BE2C (cell line): ENCODE results near the gene ATP8B3.

ENCODE experiments used
- DNase-seq: peaks from one replicate; pipeline ENCODE4 v3.0.0-alpha.2; 2020
- H3K27me3 ChIP-seq: fragments of 250-450 bp; sonication (Bioruptor Pico); 2 replicates; pipeline ENCODE4 v1.5.1; 2020; ENCODE audit warnings: mild to moderate bottlenecking
- H3K36me3 ChIP-seq: fragments of 250-450 bp; sonication (Bioruptor Pico); 2 replicates; pipeline ENCODE4 v1.5.1; 2020; ENCODE audit warnings: mild to moderate bottlenecking
- H3K4me1 ChIP-seq: fragments of 250-450 bp; sonication (Bioruptor Pico); 2 replicates; pipeline ENCODE4 v1.5.1; 2020
- H3K4me3 ChIP-seq: 2 replicates; pipeline ENCODE4 v1.5.1; 2011; ENCODE audit warnings: low read depth, low read length
- H3K9me3 ChIP-seq: fragments of 250-450 bp; sonication (Bioruptor Pico); 2 replicates; pipeline ENCODE4 v1.5.1; 2020
- CTCF ChIP-seq: IDR thresholded peaks from 2 replicates; pipeline ENCODE4 v1.5.1; 2012; ENCODE audit warnings: mild to moderate bottlenecking, low read depth, low read length

Gene ATP8B3

GRCh38 chr19:1839658-1840540 is 27.8 kb upstream of the ATP8B3 start:
- no peak for TF ChIP-seq CTCF
- H3K9me3 ChIP-seq = no peaks in the 10 kb centered on the region

DNA sequence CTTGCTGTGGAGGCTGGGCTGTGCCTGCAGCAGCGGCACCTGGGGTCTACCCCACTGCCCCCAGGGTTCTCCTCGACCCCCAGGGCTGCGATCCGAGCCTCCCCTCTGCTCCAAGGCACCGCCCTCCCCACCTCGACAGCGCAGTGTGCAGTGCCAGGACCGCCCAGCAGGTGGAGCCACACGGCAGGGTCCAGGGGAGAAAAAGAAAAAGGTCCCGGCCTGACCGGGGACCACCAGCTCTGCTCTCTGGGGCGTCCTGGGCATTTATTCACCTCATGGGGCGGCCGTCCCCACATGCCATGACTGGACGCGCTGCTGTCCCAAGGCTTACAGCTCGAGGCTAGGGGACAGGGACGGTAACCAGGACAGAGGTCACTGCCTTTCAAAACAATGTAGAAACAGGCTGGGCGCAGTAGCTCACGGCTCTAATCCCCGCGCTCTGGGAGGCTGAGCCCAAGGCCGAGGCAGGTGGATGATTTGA is 25.6 kb upstream of the ATP8B3 start:
- Histone ChIP-seq H3K4me3 (no peak overlapping the region), H3K27me3 (no peaks in the 10 kb centered on the region), H3K4me1 (peaks cover 9% of the 10 kb centered on the region), H3K9me3 (no peaks in the 10 kb centered on the region), H3K36me3 (peaks cover 3% of the 10 kb centered on the region; the same call in 1 of the 2 replicates)
- peak; percentile 88 for TF ChIP-seq CTCF
- peak; percentile 77 for DNase-seq

More at GRCh38 chr19:1839658-1840540, 27.8 kb upstream of the ATP8B3 start:
- H3K4me1 ChIP-seq = peaks cover 9% of the 10 kb centered on the region
- H3K36me3 ChIP-seq = peaks cover 12% of the 10 kb centered on the region; the same call in 1 of the 2 replicates
- DNase-seq = no peak
- H3K27me3 ChIP-seq = no peaks in the 10 kb centered on the region
- no peak overlapping the region for H3K4me3 ChIP-seq

GRCh38 chr19:1837222-1837565 is 25.1 kb upstream of the ATP8B3 start:
- TF ChIP-seq CTCF = no peak
- DNase-seq = no peak
- H3K36me3 ChIP-seq = peaks cover 3% of the 10 kb centered on the region; the same call in 1 of the 2 replicates
- peaks cover 9% of the 10 kb centered on the region for H3K4me1 ChIP-seq
- no peak overlapping the region for H3K4me3 ChIP-seq
- H3K9me3 ChIP-seq = no peaks in the 10 kb centered on the region
- H3K27me3 ChIP-seq = no peaks in the 10 kb centered on the region

GRCh38 chr19:1836458-1837221 is 24.6 kb upstream of the ATP8B3 start:
- no peak for TF ChIP-seq CTCF
- no peak overlapping the region for H3K4me3 ChIP-seq
- H3K4me1 ChIP-seq = peaks cover 9% of the 10 kb centered on the region
- H3K9me3 ChIP-seq = no peaks in the 10 kb centered on the region
- H3K27me3 ChIP-seq = no peaks in the 10 kb centered on the region
- DNase-seq = peak; percentile 57
- peaks cover 3% of the 10 kb centered on the region; the same call in 1 of the 2 replicates for H3K36me3 ChIP-seq

- Histone ChIP-seq H3K36me3 (peaks cover 17% of the 10 kb centered on the region), H3K4me1 (peaks cover 9% of the 10 kb centered on the region), H3K27me3 (no peaks in the 10 kb centered on the region), H3K4me3 (no peak overlapping the region), H3K9me3 (no peaks in the 10 kb centered on the region)
- DNase-seq = no peak
- TF ChIP-seq CTCF = no peak
Observed at GRCh38 chr19:1833540-1833939, 21.5 kb upstream of the ATP8B3 start.
